ENCODE data around the gene MEIS2. TPM values are rescaled to one million over a fixed set of nuclear protein-coding genes. Genes with fewer than 3 reads are reported as not detected.

The MEIS2 gene
- total RNA-seq, 4 donors from 2014 or later: 14.8 to 28.4 (median 20.4) TPM

- Histone ChIP-seq H3K36me3 (no peaks in the 10 kb centered on the region), H3K27me3 (peaks cover 19% of the 10 kb centered on the region), H3K9me3 (no peaks in the 10 kb centered on the region), H3K27ac (no peak overlapping the region), H3K4me3 (replicated peaks in 1 of 3) (no peak overlapping the region), H3K4me1 (peaks cover 3 to 8% of the 10 kb centered on the region in 2 donors)
- TF ChIP-seq CTCF (IDR thresholded peaks at IDR 0.05) (no peak), POLR2A (IDR thresholded peaks at IDR 0.05) (no peak)
- DNase-seq: no peak
- intact Hi-C loops (cut with DNase I): no loop called here
- 17 to 18% methylated on average over 34 to 44 of the region's 51 CpGs for WGBS, 2 donors
Measured at GRCh38 chr15:36888011-36888992, 212.0 kb downstream of the MEIS2 start.

GRCh38 chr15:36887214-36887961 is 213.0 kb downstream of the MEIS2 start:
- DNase-seq: no peak
- no peaks in the 10 kb centered on the region for H3K36me3 ChIP-seq
- intact Hi-C loops (cut with DNase I): no loop called here
- H3K27ac ChIP-seq: no peak overlapping the region
- no peak for TF ChIP-seq CTCF (IDR thresholded peaks at IDR 0.05)
- no peak for TF ChIP-seq POLR2A (IDR thresholded peaks at IDR 0.05)
- H3K4me3 ChIP-seq (replicated peaks in 1 of 3): no peak overlapping the region
- no peaks in the 10 kb centered on the region for H3K9me3 ChIP-seq
- 11% methylated on average over 25 to 35 of the region's 35 CpGs for WGBS, 2 donors
- H3K4me1 ChIP-seq: peaks cover 8 to 17% of the 10 kb centered on the region in 2 donors
- H3K27me3 ChIP-seq: peaks cover 19% of the 10 kb centered on the region

GRCh38 chr15:36886701-36887100 is 213.6 kb downstream of the MEIS2 start:
- DNase-seq: no peak
- peaks cover 26% of the 10 kb centered on the region for H3K27me3 ChIP-seq
- no peak overlapping the region for H3K4me3 ChIP-seq (replicated peaks in 1 of 3)
- no peak overlapping the region for H3K27ac ChIP-seq
- H3K36me3 ChIP-seq: no peaks in the 10 kb centered on the region
- 33 to 38% methylated on average over 8 of the region's 8 CpGs for WGBS, 2 donors
- no peak for TF ChIP-seq POLR2A (IDR thresholded peaks at IDR 0.05)
- no peak for TF ChIP-seq CTCF (IDR thresholded peaks at IDR 0.05)
- intact Hi-C loops (cut with DNase I): no loop called here
- peaks cover 8 to 17% of the 10 kb centered on the region in 2 donors for H3K4me1 ChIP-seq
- H3K9me3 ChIP-seq: no peaks in the 10 kb centered on the region

GRCh38 chr15:36886191-36886590 is 214.2 kb downstream of the MEIS2 start:
- no peaks in the 10 kb centered on the region for H3K9me3 ChIP-seq
- DNase-seq: no peak
- no peaks in the 10 kb centered on the region for H3K36me3 ChIP-seq
- TF ChIP-seq CTCF (IDR thresholded peaks at IDR 0.05): no peak
- TF ChIP-seq POLR2A (IDR thresholded peaks at IDR 0.05): no peak
- peaks cover 31% of the 10 kb centered on the region for H3K27me3 ChIP-seq
- intact Hi-C loops (cut with DNase I): no loop called here
- H3K4me1 ChIP-seq: peaks cover 8 to 17% of the 10 kb centered on the region in 2 donors
- 35 to 54% methylated on average over 13 of the region's 13 CpGs for WGBS, 2 donors
- no peak overlapping the region for H3K4me3 ChIP-seq (replicated peaks in 1 of 3)
- no peak overlapping the region for H3K27ac ChIP-seq

All from thyroid gland (tissue), 4 donors.